CD14-positive monocyte (primary cell): ENCODE results near the gene ANKAR. TPM values are rescaled to one million over a fixed set of nuclear protein-coding genes. Genes with fewer than 3 reads are reported as not detected.

Source experiments
- DNase-seq, 3 donors: peaks; one replicate each; pipeline ENCODE4 v3.0.0-alpha.2; 2011 to 2022
- H2AFZ ChIP-seq: 2 replicates; pipeline ENCODE4 v1.6.0; 2012; ENCODE audit warnings: mild to moderate bottlenecking, low read depth, low read length, inconsistent platforms; ENCODE audit not compliant: insufficient read depth, poor library complexity, severe bottlenecking
- H3K27ac ChIP-seq, 2 donors: 1 replicate in 1 of 2; 2 replicates in 1 of 2; pipeline ENCODE4 v1.5.1; 2012 to 2013; ENCODE audit warnings: low read length in 2 of 2, control low read depth in 1 of 2, inconsistent platforms in 1 of 2, low read depth in 1 of 2, mild to moderate bottlenecking in 1 of 2
- H3K27me3 ChIP-seq, 2 donors: one replicate each; pipeline versions ENCODE4 v1.6.0 to v1.6.1; 2011 to 2013; ENCODE audit warnings: low read length in 2 of 2; ENCODE audit not compliant: control insufficient read depth in 2 of 2, insufficient read depth in 2 of 2
- H3K36me3 ChIP-seq, 2 donors: replicated peaks in 1 of 2; 1 replicate in 1 of 2; 2 replicates in 1 of 2; pipeline versions ENCODE4 v1.5.1 to v1.6.1; 2012 to 2013; ENCODE audit warnings: low read length in 2 of 2, control low read depth in 1 of 2, inconsistent platforms in 1 of 2, mild to moderate bottlenecking in 1 of 2; ENCODE audit not compliant: insufficient read depth in 2 of 2, control insufficient read depth in 1 of 2
- H3K4me1 ChIP-seq, 2 donors: 1 replicate in 1 of 2; 2 replicates in 1 of 2; pipeline versions ENCODE4 v1.5.1 to v1.6.1; 2012 to 2013; ENCODE audit warnings: low read length in 2 of 2, control low read depth in 1 of 2, inconsistent platforms in 1 of 2, mild to moderate bottlenecking in 1 of 2, moderate library complexity in 1 of 2; ENCODE audit not compliant: insufficient read depth in 2 of 2, control insufficient read depth in 1 of 2
- H3K4me2 ChIP-seq: replicated peaks from 2 replicates; pipeline ENCODE3; 2012; ENCODE audit warnings: low read length, moderate library complexity, mild to moderate bottlenecking; ENCODE audit not compliant: poor library complexity, severe bottlenecking; ENCODE audit errors: extremely low read depth
- H3K4me3 ChIP-seq, 3 experiments: fragments of 200-600 bp in 1 of 3; sonication (generic) in 1 of 3; replicated peaks in 1 of 3; 1 replicate in 2 of 3; 2 replicates in 1 of 3; pipeline ENCODE4 v1.5.1; 2011 to 2013; ENCODE audit warnings: low read length in 3 of 3, mild to moderate bottlenecking in 3 of 3, control low read depth in 2 of 3, low read depth in 2 of 3, inconsistent platforms in 1 of 3, moderate library complexity in 1 of 3
- H3K79me2 ChIP-seq: 2 replicates; pipeline ENCODE4 v1.6.0; 2012; ENCODE audit warnings: mild to moderate bottlenecking, control low read depth, inconsistent platforms, low read length, moderate library complexity; ENCODE audit not compliant: insufficient read depth
- H3K9ac ChIP-seq: 2 replicates; pipeline ENCODE4 v1.6.0; 2017; ENCODE audit warnings: low read length, mild to moderate bottlenecking; ENCODE audit not compliant: insufficient read depth, poor library complexity, severe bottlenecking
- H3K9me3 ChIP-seq, 2 donors: replicated peaks in 1 of 2; 1 replicate in 1 of 2; 2 replicates in 1 of 2; pipeline versions ENCODE4 v1.5.1 to v1.6.1; 2012 to 2013; ENCODE audit warnings: low read length in 2 of 2, control low read depth in 1 of 2; ENCODE audit not compliant: control insufficient read depth in 1 of 2, insufficient read depth in 1 of 2
- H4K20me1 ChIP-seq: 2 replicates; pipeline ENCODE4 v1.6.0; 2012; ENCODE audit warnings: mild to moderate bottlenecking, low read length, control low read depth, moderate library complexity; ENCODE audit not compliant: insufficient read depth
- H3K27ac Mint-ChIP-seq, 7 donors: one replicate each; pipeline ENCODE4 v1.8.0; 2020; ENCODE audit warnings: mild to moderate bottlenecking in 7 of 7, mixed read lengths in 7 of 7, moderate library complexity in 6 of 7, inconsistent platforms in 2 of 7
- H3K27me3 Mint-ChIP-seq, 3 donors: one replicate each; pipeline ENCODE4 v1.8.0; 2021 to 2022; ENCODE audit warnings: low read depth in 3 of 3, mild to moderate bottlenecking in 3 of 3, mixed read lengths in 3 of 3, moderate library complexity in 3 of 3, inconsistent platforms in 1 of 3
- H3K36me3 Mint-ChIP-seq, 2 donors: one replicate each; pipeline ENCODE4 v1.8.0; 2020; ENCODE audit warnings: mixed read lengths in 2 of 2, inconsistent platforms in 1 of 2, mild to moderate bottlenecking in 1 of 2
- H3K4me1 Mint-ChIP-seq: one replicate; pipeline ENCODE4 v1.8.0; 2020; ENCODE audit warnings: mild to moderate bottlenecking, mixed read lengths
- H3K4me3 Mint-ChIP-seq, 2 donors: one replicate each; pipeline ENCODE4 v1.8.0; 2020; ENCODE audit warnings: mild to moderate bottlenecking in 2 of 2, mixed read lengths in 2 of 2, moderate library complexity in 1 of 2
- H3K9me3 Mint-ChIP-seq, 7 donors: one replicate each; pipeline ENCODE4 v1.8.0; 2020 to 2022; ENCODE audit warnings: mixed read lengths in 7 of 7, mild to moderate bottlenecking in 6 of 7, moderate library complexity in 6 of 7, inconsistent platforms in 2 of 7
- WGBS: methylation state at CpG from one replicate; pipeline ENCODE4 v1.1.5; 2013; ENCODE audit warnings: missing lambda C conversion rate; ENCODE audit not compliant: insufficient coverage; 5-methylcytosine and 5-hydroxymethylcytosine counted together
- intact Hi-C, 2 donors: fragments of 100-400 bp; cut with micrococcal nuclease; formaldehyde crosslinking; loops; one replicate each; pipeline versions ENCODE4 v1.15.0 to v1.15.1; 2023
- polyA plus RNA-seq, 3 donors: library from polyadenylated mRNA; depleted of rRNA in 1 of 3; unstranded in 2 of 3; stranded (reverse) in 1 of 3; fragments of 300-500 nt in 2 of 3; fragments of >200 nt in 1 of 3; fragmentation: Illumina TruSeq in 2 of 3; gene quantifications; 1 replicate in 2 of 3; 2 replicates in 1 of 3; pipeline ENCODE4 v1.2.3, GENCODE V29; 2012 to 2021
- TF ChIP-seq, protein P1 (sequence below): fragments of 200-600 bp; IDR thresholded peaks from one replicate; pipeline ENCODE4 v1.8.0; 2022; ENCODE audit warnings: antibody characterized with exemption, mild to moderate bottlenecking

The ANKAR gene
- polyA plus RNA-seq, 3 donors = 1.1 to 2.3 (median 1.4) TPM

DNA sequence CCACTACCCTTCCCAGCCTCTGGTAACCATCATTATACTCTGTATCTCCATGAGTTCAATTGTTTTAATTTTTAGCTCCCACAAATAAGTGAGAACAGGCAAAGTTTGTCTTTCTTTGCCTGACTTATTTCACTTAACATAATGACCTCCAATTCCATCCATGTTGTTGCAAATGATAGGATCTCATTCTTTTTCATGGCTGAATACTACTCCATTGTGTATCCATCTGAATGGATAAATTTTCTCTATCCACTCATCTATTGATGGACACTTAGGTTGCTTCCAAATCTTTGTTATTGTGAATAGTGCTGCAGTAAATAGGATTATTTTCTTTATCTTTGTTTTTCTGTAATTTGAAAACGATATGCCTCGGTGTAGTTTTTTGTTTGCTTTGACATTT lies 26.2 kb downstream of the ANKAR start:
- no peaks in the 10 kb centered on the region for H3K27me3 ChIP-seq
- peaks cover 2% of the 10 kb centered on the region for H3K4me1 Mint-ChIP-seq
- no peak overlapping the region for H3K4me2 ChIP-seq
- H2AFZ ChIP-seq = no peak overlapping the region
- H3K9me3 Mint-ChIP-seq = no peaks in the 10 kb centered on the region
- WGBS = no CpG with 5 or more reads among the region's 2 CpGs
- intact Hi-C loops = no loop called here
- H3K27me3 Mint-ChIP-seq = no peaks in the 10 kb centered on the region
- TF ChIP-seq, protein P1, sequence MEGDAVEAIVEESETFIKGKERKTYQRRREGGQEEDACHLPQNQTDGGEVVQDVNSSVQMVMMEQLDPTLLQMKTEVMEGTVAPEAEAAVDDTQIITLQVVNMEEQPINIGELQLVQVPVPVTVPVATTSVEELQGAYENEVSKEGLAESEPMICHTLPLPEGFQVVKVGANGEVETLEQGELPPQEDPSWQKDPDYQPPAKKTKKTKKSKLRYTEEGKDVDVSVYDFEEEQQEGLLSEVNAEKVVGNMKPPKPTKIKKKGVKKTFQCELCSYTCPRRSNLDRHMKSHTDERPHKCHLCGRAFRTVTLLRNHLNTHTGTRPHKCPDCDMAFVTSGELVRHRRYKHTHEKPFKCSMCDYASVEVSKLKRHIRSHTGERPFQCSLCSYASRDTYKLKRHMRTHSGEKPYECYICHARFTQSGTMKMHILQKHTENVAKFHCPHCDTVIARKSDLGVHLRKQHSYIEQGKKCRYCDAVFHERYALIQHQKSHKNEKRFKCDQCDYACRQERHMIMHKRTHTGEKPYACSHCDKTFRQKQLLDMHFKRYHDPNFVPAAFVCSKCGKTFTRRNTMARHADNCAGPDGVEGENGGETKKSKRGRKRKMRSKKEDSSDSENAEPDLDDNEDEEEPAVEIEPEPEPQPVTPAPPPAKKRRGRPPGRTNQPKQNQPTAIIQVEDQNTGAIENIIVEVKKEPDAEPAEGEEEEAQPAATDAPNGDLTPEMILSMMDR = no peak
- H3K27ac ChIP-seq = no peak overlapping the region
- H3K36me3 Mint-ChIP-seq = peaks cover 0 to 1% of the 10 kb centered on the region in 2 donors
- H3K4me3 Mint-ChIP-seq = no peak overlapping the region
- H3K36me3 ChIP-seq = no peaks in the 10 kb centered on the region
- H3K9me3 ChIP-seq = no peaks in the 10 kb centered on the region
- H3K4me1 ChIP-seq = no peaks in the 10 kb centered on the region
- H4K20me1 ChIP-seq = no peaks in the 10 kb centered on the region
- no peak for DNase-seq
- H3K79me2 ChIP-seq = no peaks in the 10 kb centered on the region
- H3K9ac ChIP-seq = no peak overlapping the region
- H3K4me3 ChIP-seq = no peak overlapping the region
- H3K27ac Mint-ChIP-seq = no peak overlapping the region

GRCh38 chr2:189702071-189702470 lies 27.6 kb downstream of the ANKAR start:
- intact Hi-C loops = no loop called here
- no peaks in the 10 kb centered on the region for H3K36me3 ChIP-seq
- no peak for DNase-seq

More at GRCh38 chr2:189702071-189702470, 27.6 kb downstream of the ANKAR start:
- Histone ChIP-seq H3K4me1 (no peaks in the 10 kb centered on the region), H3K27ac (no peak overlapping the region), H3K79me2 (no peaks in the 10 kb centered on the region), H3K27me3 (no peaks in the 10 kb centered on the region), H3K4me3 (no peak overlapping the region), H4K20me1 (no peaks in the 10 kb centered on the region), H2AFZ (no peak overlapping the region), H3K4me2 (no peak overlapping the region), H3K9me3 (no peaks in the 10 kb centered on the region), H3K9ac (no peak overlapping the region)
- Mint-ChIP-seq H3K36me3 (peaks cover 0 to 3% of the 10 kb centered on the region in 2 donors), H3K4me3 (no peak overlapping the region), H3K27me3 (no peaks in the 10 kb centered on the region), H3K9me3 (no peaks in the 10 kb centered on the region), H3K4me1 (peaks cover 2% of the 10 kb centered on the region), H3K27ac (no peak overlapping the region)
- TF ChIP-seq, protein P1 = no peak
